GM12872 (cell line): ENCODE measurements around the gene PPME1.

Source experiments
- CTCF ChIP-seq: IDR thresholded peaks from 3 replicates; pipeline ENCODE4 v1.5.1; 2011; ENCODE audit warnings: low read depth, mild to moderate bottlenecking, low read length, moderate library complexity; ENCODE audit not compliant: insufficient read depth

Gene PPME1, protein sequence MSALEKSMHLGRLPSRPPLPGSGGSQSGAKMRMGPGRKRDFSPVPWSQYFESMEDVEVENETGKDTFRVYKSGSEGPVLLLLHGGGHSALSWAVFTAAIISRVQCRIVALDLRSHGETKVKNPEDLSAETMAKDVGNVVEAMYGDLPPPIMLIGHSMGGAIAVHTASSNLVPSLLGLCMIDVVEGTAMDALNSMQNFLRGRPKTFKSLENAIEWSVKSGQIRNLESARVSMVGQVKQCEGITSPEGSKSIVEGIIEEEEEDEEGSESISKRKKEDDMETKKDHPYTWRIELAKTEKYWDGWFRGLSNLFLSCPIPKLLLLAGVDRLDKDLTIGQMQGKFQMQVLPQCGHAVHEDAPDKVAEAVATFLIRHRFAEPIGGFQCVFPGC

GRCh38 chr11:74170694-74171629 is at the start of gene PPME1, which contains the start of gene C2CD3:
PPME1 (plus strand) TSS chr11:74171289; CDS start chr11:74171422, 133 bp downstream.
C2CD3 (minus strand) TSS chr11:74171002; CDS start chr11:74170792, 210 bp downstream.
- no peak; the same call in 2 of the 3 replicates for TF ChIP-seq CTCF

GRCh38 chr11:74121804-74122203 is 49.3 kb upstream of the PPME1 start:
- TF ChIP-seq CTCF, result no peak

- TF ChIP-seq CTCF, result no peak
These were observed 48.1 kb upstream of the PPME1 start for GRCh38 chr11:74123008-74123448.

DNA sequence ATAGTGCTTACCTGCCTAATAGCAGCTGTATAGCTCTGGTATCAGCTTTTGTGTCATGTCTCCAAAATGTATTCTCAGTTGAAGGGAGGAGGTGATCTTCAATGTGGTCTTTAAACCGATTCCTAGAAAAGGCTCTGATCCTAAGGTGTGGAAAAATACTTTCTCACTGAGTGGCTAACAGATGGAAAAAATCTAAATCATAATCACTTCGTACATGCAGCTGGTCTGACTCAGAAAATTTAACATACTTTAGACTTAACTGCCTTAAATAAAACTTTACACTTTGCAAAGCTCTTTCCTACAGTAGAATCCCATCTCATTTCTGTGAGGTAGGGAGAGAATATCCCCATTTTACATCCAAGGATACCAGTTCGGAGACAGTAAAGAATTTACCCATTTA is 38.3 kb upstream of the PPME1 start:
- no peak for TF ChIP-seq CTCF

GRCh38 chr11:74133436-74133835 is 37.7 kb upstream of the PPME1 start:
- no peak for TF ChIP-seq CTCF

GRCh38 chr11:74134661-74135060 is 36.4 kb upstream of the PPME1 start:
- TF ChIP-seq CTCF, result no peak
